Measurements from ENCODE around the gene CCIN. TPM values are rescaled to one million over a fixed set of nuclear protein-coding genes. Genes with fewer than 3 reads are reported as not detected.

The CCIN gene
- not detected in 2 replicates for total RNA-seq (2016; rRNA removed; fragmentation: Illumina TruSeq; extraction: Trizol)
- total RNA-seq (2016; cell fraction: cytosol; rRNA removed; fragmentation: Illumina TruSeq; extraction: Trizol; ENCODE audit: low read depth) = not detected in 2 replicates
- total RNA-seq (2016; cell fraction: insoluble cytoplasmic fraction; rRNA removed; fragmentation: Illumina TruSeq; extraction: Trizol) = not detected in 2 replicates
- total RNA-seq (2016; cell fraction: membrane; rRNA removed; fragmentation: Illumina TruSeq; extraction: Trizol) = not detected in 2 replicates
- total RNA-seq (2016; cell fraction: nucleus; rRNA removed; fragmentation: Illumina TruSeq; extraction: Trizol) = not detected in 2 replicates
- not detected in 2 replicates for polyA plus RNA-seq (2011; rRNA removed)
- 0.04 TPM in 1 of 2 replicates, not detected in the other for polyA plus RNA-seq (2011; cell fraction: cytosol; rRNA removed)
- polyA plus RNA-seq (2011; cell fraction: nucleus; rRNA removed) = 0.07 TPM in 1 of 2 replicates, not detected in the other
- not detected in 2 replicates for polyA plus RNA-seq (2012)
- not detected in 2 replicates for polyA plus RNA-seq (2016; cell fraction: cytosol; fragmentation: Illumina TruSeq; extraction: Trizol; ENCODE audit: low read depth)
- polyA plus RNA-seq (2016; cell fraction: insoluble cytoplasmic fraction; fragmentation: Illumina TruSeq; extraction: Trizol; ENCODE audit: low read depth) = not detected in 2 replicates
- polyA plus RNA-seq (2016; cell fraction: membrane; fragmentation: Illumina TruSeq; extraction: Trizol; ENCODE audit: low read depth) = not detected in 2 replicates
- not detected in 2 replicates for polyA plus RNA-seq (2016; cell fraction: nucleus; fragmentation: Illumina TruSeq; extraction: Trizol; ENCODE audit: insufficient read depth, low read depth)
- not detected in 2 replicates for polyA minus RNA-seq (2011; rRNA and poly(A)+ RNA removed; ENCODE audit: low replicate concordance)
- not detected in 2 replicates for polyA minus RNA-seq (2011; cell fraction: cytosol; rRNA and poly(A)+ RNA removed)
- polyA minus RNA-seq (2011; cell fraction: nucleus; rRNA and poly(A)+ RNA removed) = not detected in 2 replicates
- Bru-seq, nascent RNA = not detected
- BruChase-seq, experiment 1, labeled RNA remaining after a 6-hour chase = not detected
- percentile 10 among the genes with signal in this experiment for BruChase-seq, experiment 2, labeled RNA remaining after a 2-hour chase
- long read RNA-seq, experiment 1 = 0 reads
- long read RNA-seq, experiment 2 = 0 reads

- no peaks in the 10 kb centered on the region for H3K36me3 ChIP-seq (replicated peaks in 1 of 2; ENCODE audit: control insufficient read depth in 1 of 2, insufficient read depth in 2 of 2, low read length in 2 of 2)
- no peaks in the 10 kb centered on the region for H3K79me2 ChIP-seq (ENCODE audit: insufficient read depth, low read length)
- 49% methylated on average over 6 of the region's 6 CpGs for WGBS (ENCODE audit: low lambda C conversion rate)
- ATAC-seq = no peak
- no peak for DNase-seq (ENCODE audit: low spot score)
- no peaks in the 10 kb centered on the region for H3K4me1 ChIP-seq (ENCODE audit: insufficient read depth, low read length)
- ChIA-PET CTCF (ENCODE audit: low intra/inter-chr PET ratio, low total read pairs) (no interaction called here), POLR2A (interaction anchor here (0.7 kb wide), 1 partner anchor 21 kb away, joined by 3 read pairs; the partner anchor contains the start of gene CLTA)
- no TSS peak for BruUV-seq (replicated peaks)
- no peak within 1 kb of the TSS for H3K9ac ChIP-seq (ENCODE audit: insufficient read depth, low read depth, low read length)
- peaks cover 6 to 42% of the 10 kb centered on the region in 2 experiments; a peak in 4 of 5 replicates for H3K27me3 ChIP-seq (ENCODE audit: control insufficient read depth in 1 of 2, insufficient read depth in 2 of 2, low read length in 2 of 2)
- no peak for TF ChIP-seq TGIF2 (CRISPR knock-in tag; IDR thresholded peaks at IDR 0.05)
- peak; percentile 48; the same call in 1 of the 2 replicates for TF ChIP-seq CREB1 (IDR thresholded peaks at IDR 0.05)
- no peak for TF ChIP-seq CREB1 (CRISPR knock-in tag; IDR thresholded peaks at IDR 0.05)
- no peak for TF ChIP-seq NFYB (CRISPR knock-in tag; IDR thresholded peaks at IDR 0.05)
- no peak for TF ChIP-seq ZNF570 (CRISPR knock-in tag; IDR thresholded peaks at IDR 0.05; ENCODE audit: borderline replicate concordance)
- no peak for TF ChIP-seq ZNF713 (CRISPR knock-in tag; IDR thresholded peaks at IDR 0.05)
- no peak for TF ChIP-seq KLF16 (CRISPR knock-in tag; IDR thresholded peaks at IDR 0.05)
- no peak for TF ChIP-seq ZNF224 (CRISPR knock-in tag; IDR thresholded peaks at IDR 0.05)
- no peak for TF ChIP-seq ESRRA (CRISPR knock-in tag; IDR thresholded peaks at IDR 0.05; ENCODE audit: low read depth)
- TF ChIP-seq ATF7 (IDR thresholded peaks at IDR 0.05) = peak; percentile 87
- TF ChIP-seq ATF7 (CRISPR knock-in tag; IDR thresholded peaks at IDR 0.05) = no peak
- no peak for TF ChIP-seq NCOR1 (IDR thresholded peaks at IDR 0.05; ENCODE audit: borderline replicate concordance, low read length)
- TF ChIP-seq ZKSCAN8 (CRISPR knock-in tag; IDR thresholded peaks at IDR 0.05; ENCODE audit: borderline replicate concordance) = no peak
- in situ Hi-C loops (cut with HindIII; ENCODE audit: extremely low pct_ligation_motif_present, low pct_unique_long_range_greater_than_20kb) = loop anchor here (5.0 kb wide), 1 partner anchor 67 kb away; no protein-coding TSS in a partner anchor
- H4K20me1 ChIP-seq (ENCODE audit: insufficient read depth, low read length) = no peaks in the 10 kb centered on the region
- intact Hi-C loops (cut with micrococcal nuclease; ENCODE audit: unreplicated experiment) = loop anchor here (5.0 kb wide), 2 partner anchors 162 to 212 kb away; partner anchors contain the start of gene OR2S2
- H3K27ac ChIP-seq (ENCODE audit: extremely low read length, insufficient read depth, low read length) = no peak within 1 kb of the TSS
- H3K4me3 ChIP-seq (replicated peaks in 1 of 3; ENCODE audit: insufficient read depth in 1 of 3, low read depth in 2 of 3, low read length in 3 of 3) = no peak within 1 kb of the TSS
- no peak within 1 kb of the TSS for H3K4me2 ChIP-seq (ENCODE audit: low read depth, low read length)
- H3K9me3 ChIP-seq (ENCODE audit: low read length) = no peaks in the 10 kb centered on the region
- no peak within 1 kb of the TSS for H2AFZ ChIP-seq (ENCODE audit: low read length)
- FAIRE-seq = no peak
These were observed at the start of gene CCIN for GRCh38 chr9:36169166-36169565. Gene CCIN, plus strand, starts transcription at chr9:36169388. Its CDS starts 115 bp downstream, at chr9:36169503.

All from HepG2 (cell line).